GM23338 (cell line): ENCODE measurements around the gene POMC. TPM values are rescaled to one million over a fixed set of nuclear protein-coding genes. Genes with fewer than 3 reads are reported as not detected.
A peak's percentile ranks its signal among the peaks of the same experiment; 100 is the strongest.

Source experiments
- ATAC-seq: fragments of 200-7000 bp; cut with Tn5 transposase; 3 replicates; pipeline ENCODE4 v1.9.1; 2020
- DNase-seq: peaks from one replicate; pipeline ENCODE4 v3.0.0-alpha.2; 2015; ENCODE audit warnings: low spot score
- H2AFZ ChIP-seq: fragments of 200-600 bp; sonication (generic); 2 replicates; pipeline ENCODE4 v1.8.0; 2016; ENCODE audit warnings: antibody characterized with exemption, mild to moderate bottlenecking, moderate library complexity
- H3F3A ChIP-seq: fragments of 200-600 bp; sonication (generic); replicated peaks from 2 replicates; pipeline ENCODE4 v1.8.0; 2017; ENCODE audit warnings: antibody characterized with exemption, mixed run types, low read depth
- H3K27ac ChIP-seq: fragments of 200-600 bp; sonication (generic); 2 replicates; pipeline ENCODE4 v1.6.1; 2016; ENCODE audit warnings: low read depth
- H3K27me3 ChIP-seq: fragments of 200-600 bp; sonication (generic); 2 replicates; pipeline ENCODE4 v1.8.0; 2016; ENCODE audit warnings: mild to moderate bottlenecking, mixed run types, moderate library complexity; ENCODE audit not compliant: insufficient read depth
- H3K36me3 ChIP-seq: fragments of 200-600 bp; sonication (generic); 2 replicates; pipeline ENCODE4 v1.8.0; 2016; ENCODE audit warnings: mild to moderate bottlenecking; ENCODE audit not compliant: insufficient read depth
- H3K4me1 ChIP-seq: fragments of 200-600 bp; sonication (generic); 2 replicates; pipeline ENCODE4 v1.8.0; 2016; ENCODE audit warnings: mild to moderate bottlenecking, moderate library complexity; ENCODE audit not compliant: insufficient read depth
- H3K4me2 ChIP-seq: fragments of 200-600 bp; sonication (generic); 2 replicates; pipeline ENCODE4 v1.7.1; 2017; ENCODE audit warnings: mixed run types
- H3K4me3 ChIP-seq: fragments of 200-600 bp; sonication (generic); 2 replicates; pipeline ENCODE4 v1.6.1; 2016; ENCODE audit warnings: mixed run types
- H3K79me2 ChIP-seq: fragments of 200-600 bp; sonication (generic); replicated peaks from 2 replicates; pipeline ENCODE4 v1.8.0; 2017; ENCODE audit warnings: mild to moderate bottlenecking; ENCODE audit not compliant: insufficient read depth
- H3K9me2 ChIP-seq: fragments of 200-600 bp; sonication (generic); 2 replicates; pipeline ENCODE4 v1.8.0; 2017; ENCODE audit not compliant: insufficient read depth
- H4K20me1 ChIP-seq: fragments of 200-600 bp; sonication (generic); replicated peaks from 2 replicates; pipeline ENCODE4 v1.8.0; 2017; ENCODE audit warnings: mild to moderate bottlenecking; ENCODE audit not compliant: insufficient read depth
- H3K27ac Mint-ChIP-seq: 2 replicates; pipeline ENCODE4 v1.8.0; 2020; ENCODE audit warnings: inconsistent platforms, mild to moderate bottlenecking, moderate library complexity, mixed read lengths
- H3K27me3 Mint-ChIP-seq: 3 replicates; pipeline ENCODE4 v1.8.0; 2022; ENCODE audit warnings: low read depth, mild to moderate bottlenecking, moderate library complexity, mixed read lengths, inconsistent platforms; ENCODE audit not compliant: insufficient read depth, poor library complexity
- H3K36me3 Mint-ChIP-seq: 3 replicates; pipeline ENCODE4 v1.8.0; 2021; ENCODE audit warnings: low read depth, mild to moderate bottlenecking, inconsistent platforms, moderate library complexity, mixed read lengths
- H3K4me1 Mint-ChIP-seq: 3 replicates; pipeline ENCODE4 v1.8.0; 2020; ENCODE audit warnings: mild to moderate bottlenecking, inconsistent platforms, mixed read lengths
- H3K4me3 Mint-ChIP-seq: 3 replicates; pipeline ENCODE4 v1.8.0; 2021; ENCODE audit warnings: moderate library complexity, mild to moderate bottlenecking, inconsistent platforms, mixed read lengths
- H3K9me3 Mint-ChIP-seq: 3 replicates; pipeline ENCODE4 v1.8.0; 2020; ENCODE audit warnings: moderate library complexity, mild to moderate bottlenecking, inconsistent platforms, mixed read lengths
- CREB1 ChIP-seq: fragments of 250-450 bp; sonication (Bioruptor Pico); IDR thresholded peaks from 2 replicates; pipeline ENCODE4 v1.5.0; 2020; ENCODE audit warnings: low read depth, mild to moderate bottlenecking, moderate library complexity
- CTCF ChIP-seq, 2 experiments: fragments of 200-600 bp in 1 of 2; sonication (generic) in 1 of 2; conservative IDR thresholded peaks; 2 replicates each; pipeline versions ENCODE4 v1.5.1 to v1.6.1; 2016 to 2017; ENCODE audit warnings: antibody characterized with exemption in 2 of 2, low read depth in 2 of 2, mild to moderate bottlenecking in 2 of 2, moderate library complexity in 1 of 2
- EZH2phosphoT487 ChIP-seq: fragments of 200-600 bp; sonication (generic); IDR thresholded peaks from one replicate; pipeline ENCODE4 v1.8.1; 2018; ENCODE audit warnings: antibody characterized with exemption; ENCODE audit not compliant: unreplicated experiment
- POLR2AphosphoS5 ChIP-seq: IDR thresholded peaks from 2 replicates; pipeline ENCODE4 v1.6.1; 2016; ENCODE audit warnings: antibody characterized with exemption, low read depth
- STAT1 ChIP-seq: IDR thresholded peaks from one replicate; pipeline ENCODE4 v1.6.1; 2016; ENCODE audit warnings: antibody characterized with exemption; ENCODE audit not compliant: unreplicated experiment
- ZNF114 ChIP-seq: fragments of 250-450 bp; sonication (Bioruptor Pico); IDR thresholded peaks from 2 replicates; pipeline ENCODE4 v1.5.0; 2020; ENCODE audit warnings: mild to moderate bottlenecking, moderate library complexity
- polyA plus RNA-seq: library from polyadenylated mRNA; unstranded; fragments of >200 nt; fragmentation: Nextera tagmentation; extraction: Ambion mirVana; gene quantifications from 2 replicates; pipeline ENCODE4 v1.2.1, GENCODE V29; 2016
- total RNA-seq: library from RNA; depleted of rRNA; stranded (reverse); fragments of >200 nt; shearing (Covaris generic); gene quantifications from 2 replicates; pipeline ENCODE4 v1.2.3, GENCODE V29; 2014
- TF ChIP-seq, protein P1 (sequence below): fragments of 250-450 bp; sonication (Bioruptor Pico); IDR thresholded peaks from 2 replicates; pipeline ENCODE4 v1.5.0; 2020; ENCODE audit warnings: mild to moderate bottlenecking, moderate library complexity

Gene POMC
- total and polyA plus RNA-seq, 2 experiments from 2014 or later: 8.5 to 12.3 TPM

- TF ChIP-seq, protein P1, sequence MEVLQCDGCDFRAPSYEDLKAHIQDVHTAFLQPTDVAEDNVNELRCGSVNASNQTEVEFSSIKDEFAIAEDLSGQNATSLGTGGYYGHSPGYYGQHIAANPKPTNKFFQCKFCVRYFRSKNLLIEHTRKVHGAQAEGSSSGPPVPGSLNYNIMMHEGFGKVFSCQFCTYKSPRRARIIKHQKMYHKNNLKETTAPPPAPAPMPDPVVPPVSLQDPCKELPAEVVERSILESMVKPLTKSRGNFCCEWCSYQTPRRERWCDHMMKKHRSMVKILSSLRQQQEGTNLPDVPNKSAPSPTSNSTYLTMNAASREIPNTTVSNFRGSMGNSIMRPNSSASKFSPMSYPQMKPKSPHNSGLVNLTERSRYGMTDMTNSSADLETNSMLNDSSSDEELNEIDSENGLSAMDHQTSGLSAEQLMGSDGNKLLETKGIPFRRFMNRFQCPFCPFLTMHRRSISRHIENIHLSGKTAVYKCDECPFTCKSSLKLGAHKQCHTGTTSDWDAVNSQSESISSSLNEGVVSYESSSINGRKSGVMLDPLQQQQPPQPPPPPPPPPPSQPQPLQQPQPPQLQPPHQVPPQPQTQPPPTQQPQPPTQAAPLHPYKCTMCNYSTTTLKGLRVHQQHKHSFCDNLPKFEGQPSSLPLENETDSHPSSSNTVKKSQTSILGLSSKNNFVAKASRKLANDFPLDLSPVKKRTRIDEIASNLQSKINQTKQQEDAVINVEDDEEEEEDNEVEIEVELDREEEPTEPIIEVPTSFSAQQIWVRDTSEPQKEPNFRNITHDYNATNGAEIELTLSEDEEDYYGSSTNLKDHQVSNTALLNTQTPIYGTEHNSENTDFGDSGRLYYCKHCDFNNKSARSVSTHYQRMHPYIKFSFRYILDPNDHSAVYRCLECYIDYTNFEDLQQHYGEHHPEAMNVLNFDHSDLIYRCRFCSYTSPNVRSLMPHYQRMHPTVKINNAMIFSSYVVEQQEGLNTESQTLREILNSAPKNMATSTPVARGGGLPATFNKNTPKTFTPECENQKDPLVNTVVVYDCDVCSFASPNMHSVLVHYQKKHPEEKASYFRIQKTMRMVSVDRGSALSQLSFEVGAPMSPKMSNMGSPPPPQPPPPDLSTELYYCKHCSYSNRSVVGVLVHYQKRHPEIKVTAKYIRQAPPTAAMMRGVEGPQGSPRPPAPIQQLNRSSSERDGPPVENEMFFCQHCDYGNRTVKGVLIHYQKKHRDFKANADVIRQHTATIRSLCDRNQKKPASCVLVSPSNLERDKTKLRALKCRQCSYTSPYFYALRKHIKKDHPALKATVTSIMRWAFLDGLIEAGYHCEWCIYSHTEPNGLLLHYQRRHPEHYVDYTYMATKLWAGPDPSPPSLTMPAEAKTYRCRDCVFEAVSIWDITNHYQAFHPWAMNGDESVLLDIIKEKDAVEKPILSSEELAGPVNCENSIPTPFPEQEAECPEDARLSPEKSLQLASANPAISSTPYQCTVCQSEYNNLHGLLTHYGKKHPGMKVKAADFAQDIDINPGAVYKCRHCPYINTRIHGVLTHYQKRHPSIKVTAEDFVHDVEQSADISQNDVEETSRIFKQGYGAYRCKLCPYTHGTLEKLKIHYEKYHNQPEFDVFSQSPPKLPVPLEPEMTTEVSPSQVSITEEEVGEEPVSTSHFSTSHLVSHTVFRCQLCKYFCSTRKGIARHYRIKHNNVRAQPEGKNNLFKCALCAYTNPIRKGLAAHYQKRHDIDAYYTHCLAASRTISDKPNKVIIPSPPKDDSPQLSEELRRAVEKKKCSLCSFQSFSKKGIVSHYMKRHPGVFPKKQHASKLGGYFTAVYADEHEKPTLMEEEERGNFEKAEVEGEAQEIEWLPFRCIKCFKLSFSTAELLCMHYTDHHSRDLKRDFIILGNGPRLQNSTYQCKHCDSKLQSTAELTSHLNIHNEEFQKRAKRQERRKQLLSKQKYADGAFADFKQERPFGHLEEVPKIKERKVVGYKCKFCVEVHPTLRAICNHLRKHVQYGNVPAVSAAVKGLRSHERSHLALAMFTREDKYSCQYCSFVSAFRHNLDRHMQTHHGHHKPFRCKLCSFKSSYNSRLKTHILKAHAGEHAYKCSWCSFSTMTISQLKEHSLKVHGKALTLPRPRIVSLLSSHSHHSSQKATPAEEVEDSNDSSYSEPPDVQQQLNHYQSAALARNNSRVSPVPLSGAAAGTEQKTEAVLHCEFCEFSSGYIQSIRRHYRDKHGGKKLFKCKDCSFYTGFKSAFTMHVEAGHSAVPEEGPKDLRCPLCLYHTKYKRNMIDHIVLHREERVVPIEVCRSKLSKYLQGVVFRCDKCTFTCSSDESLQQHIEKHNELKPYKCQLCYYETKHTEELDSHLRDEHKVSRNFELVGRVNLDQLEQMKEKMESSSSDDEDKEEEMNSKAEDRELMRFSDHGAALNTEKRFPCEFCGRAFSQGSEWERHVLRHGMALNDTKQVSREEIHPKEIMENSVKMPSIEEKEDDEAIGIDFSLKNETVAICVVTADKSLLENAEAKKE (CRISPR knock-in tag): no peak
Measured at GRCh38 chr2:25215948-25216679, 47.7 kb upstream of the POMC start (continued).

- ATAC-seq (peak; percentile 16), DNase-seq (no peak)
- H3K27ac Mint-ChIP-seq: no peak overlapping the region
- no peaks in the 10 kb centered on the region for H3K9me2 ChIP-seq
- H3K4me3 ChIP-seq: peak overlapping the region; percentile 76
- H2AFZ ChIP-seq: peak overlapping the region; percentile 97
- H4K20me1 ChIP-seq: no peaks in the 10 kb centered on the region
- TF ChIP-seq ZNF114 (CRISPR knock-in tag) (no peak), EZH2phosphoT487 (no peak), CREB1 (CRISPR knock-in tag) (no peak), CTCF (conservative IDR thresholded peaks at IDR 0.05; ENCODE audit: low read depth in 2 of 2) (no peak), POLR2AphosphoS5 (no peak), STAT1 (no peak)
- H3K36me3 ChIP-seq: no peaks in the 10 kb centered on the region
- H3K27me3 Mint-ChIP-seq: peaks cover 7% of the 10 kb centered on the region
- H3K27me3 ChIP-seq: no peaks in the 10 kb centered on the region
- peak overlapping the region; percentile 73 for H3K4me3 Mint-ChIP-seq
- H3K27ac ChIP-seq: 0 out of 2 replicates have a peak overlapping the region, but pooled peaks have one; percentile 32
- no peaks in the 10 kb centered on the region for H3K9me3 Mint-ChIP-seq
- H3K4me1 ChIP-seq: peaks cover 3% of the 10 kb centered on the region; the same call in 1 of the 2 replicates
- no peaks in the 10 kb centered on the region for H3K36me3 Mint-ChIP-seq
- H3K4me1 Mint-ChIP-seq: no peaks in the 10 kb centered on the region; the same call in 2 of the 3 replicates
- peak overlapping the region; percentile 88 for H3K4me2 ChIP-seq
- peaks cover 5% of the 10 kb centered on the region; the same call in 1 of the 2 replicates for H3F3A ChIP-seq
- H3K79me2 ChIP-seq: no peaks in the 10 kb centered on the region
Measured at GRCh38 chr2:25215232-25215631, 46.9 kb upstream of the POMC start.
